ENCODE measurements around the gene PKMYT1.

PKMYT1 gene

DNA sequence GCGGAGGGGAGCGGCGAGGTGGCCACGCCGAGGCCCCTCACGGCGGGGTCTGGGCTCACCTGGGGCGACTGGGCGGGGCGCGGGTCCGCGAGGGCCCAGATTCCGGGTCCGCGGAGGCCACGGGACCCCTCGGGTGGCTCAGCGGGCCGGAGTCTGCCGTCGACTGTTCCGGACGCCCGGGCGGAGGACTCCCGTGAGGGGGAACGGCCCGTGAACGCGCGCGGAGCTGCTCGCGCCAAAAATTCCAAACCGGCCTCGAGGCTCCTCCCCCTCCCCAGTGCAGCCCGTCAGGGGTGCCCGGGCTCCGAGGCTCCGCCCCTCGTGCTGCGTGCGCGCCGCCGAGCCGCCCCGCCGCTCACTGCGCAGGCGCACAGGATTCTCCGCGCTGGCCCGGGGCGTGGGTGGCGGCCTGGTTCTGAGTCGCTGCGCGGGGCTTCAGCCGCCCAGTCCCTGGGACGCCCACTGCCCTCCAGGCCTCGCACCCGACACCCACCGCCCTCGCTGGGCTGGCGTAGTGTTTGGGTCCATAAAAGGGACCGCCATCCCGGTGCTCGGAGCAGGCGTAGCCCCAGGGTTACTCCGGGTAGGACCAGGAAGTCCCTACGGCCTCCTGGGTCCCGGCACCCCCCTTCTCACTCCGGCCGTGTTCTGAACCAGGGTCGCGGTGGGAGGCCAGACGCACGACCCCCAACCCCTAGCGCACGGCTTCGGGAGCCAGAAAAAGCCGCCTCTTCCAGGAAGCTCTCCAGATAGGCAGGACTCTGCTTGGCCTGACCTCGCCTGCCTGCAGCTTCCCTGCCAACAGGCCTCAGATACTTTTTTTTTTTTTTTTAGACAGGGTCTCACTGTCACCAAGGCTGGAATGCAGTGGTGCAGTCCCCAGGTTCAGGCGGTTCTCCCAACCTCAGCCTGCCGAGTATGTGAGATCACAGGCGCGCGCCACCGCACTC is at the start of gene PKMYT1:
Gene PKMYT1, minus strand, starts transcription at position 220 of the 950 bp plus-strand sequence. CDS start 789 bp downstream, outside the sequence.
- Histone ChIP-seq H3K9ac (ENCODE audit: low read length) (peak within 1 kb of the TSS; percentile 98), H3K4me1 (ENCODE audit: control insufficient read depth, insufficient read depth, low read length) (peaks cover 2% of the 10 kb centered on the region), H3K4me3 (ENCODE audit: low read length) (peak within 1 kb of the TSS; percentile 98)

DNA sequence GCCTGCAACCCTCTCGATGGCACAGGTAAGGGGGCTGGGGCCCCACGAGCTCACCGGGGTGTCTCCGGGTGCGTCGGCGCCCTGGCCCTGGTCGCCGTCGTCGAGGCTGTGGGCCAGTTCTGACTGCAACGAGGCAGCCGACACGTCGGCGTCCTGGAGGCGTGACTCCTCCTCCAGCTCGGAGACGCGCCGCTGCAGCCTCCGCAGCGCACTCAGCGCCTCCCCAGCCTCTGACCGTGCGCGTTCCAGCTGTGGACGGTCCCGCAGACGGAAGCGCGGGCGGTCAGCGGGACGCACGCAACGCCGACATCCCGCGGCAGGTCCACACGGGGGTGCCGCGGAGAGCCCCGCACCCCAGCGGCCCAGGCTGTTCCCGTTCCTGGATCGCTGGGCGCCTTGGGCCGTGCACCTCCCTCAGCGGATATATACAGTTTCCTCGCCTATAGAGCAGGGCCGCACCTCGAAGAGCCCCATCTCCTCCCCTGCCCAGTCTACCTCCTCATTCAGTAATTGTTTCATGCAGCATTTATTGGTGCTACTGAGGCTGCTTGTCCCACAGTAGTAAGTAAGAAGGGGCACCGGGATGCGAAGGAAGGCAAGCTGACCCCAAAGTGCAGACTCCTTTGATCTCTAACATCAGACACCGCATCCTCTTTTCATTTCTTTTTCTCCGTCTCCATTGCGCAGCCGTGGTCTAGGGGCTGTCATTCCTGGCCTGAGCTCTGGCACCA is 49.4 kb upstream of the PKMYT1 start:
- no peak overlapping the region for H3K9ac ChIP-seq (ENCODE audit: low read length)
- no peak overlapping the region for H3K4me3 ChIP-seq (ENCODE audit: low read length)
- H3K36me3 ChIP-seq (ENCODE audit: control insufficient read depth, insufficient read depth, low read length): peaks cover 4% of the 10 kb centered on the region
- peaks cover 13% of the 10 kb centered on the region for H3K27me3 ChIP-seq (ENCODE audit: control insufficient read depth, insufficient read depth, low read length)
- H3K4me1 ChIP-seq (ENCODE audit: control insufficient read depth, insufficient read depth, low read length): peaks cover 5% of the 10 kb centered on the region
- no peak overlapping the region for H3K27ac ChIP-seq (ENCODE audit: low read depth, low read length)

More for the DNA sequence above, at the start of gene PKMYT1:
- H3K36me3 ChIP-seq (ENCODE audit: control insufficient read depth, insufficient read depth, low read length): no peaks in the 10 kb centered on the region
- H3K27ac ChIP-seq (ENCODE audit: low read depth, low read length): peak within 1 kb of the TSS; percentile 88
- H3K27me3 ChIP-seq (ENCODE audit: control insufficient read depth, insufficient read depth, low read length): no peaks in the 10 kb centered on the region

DNA sequence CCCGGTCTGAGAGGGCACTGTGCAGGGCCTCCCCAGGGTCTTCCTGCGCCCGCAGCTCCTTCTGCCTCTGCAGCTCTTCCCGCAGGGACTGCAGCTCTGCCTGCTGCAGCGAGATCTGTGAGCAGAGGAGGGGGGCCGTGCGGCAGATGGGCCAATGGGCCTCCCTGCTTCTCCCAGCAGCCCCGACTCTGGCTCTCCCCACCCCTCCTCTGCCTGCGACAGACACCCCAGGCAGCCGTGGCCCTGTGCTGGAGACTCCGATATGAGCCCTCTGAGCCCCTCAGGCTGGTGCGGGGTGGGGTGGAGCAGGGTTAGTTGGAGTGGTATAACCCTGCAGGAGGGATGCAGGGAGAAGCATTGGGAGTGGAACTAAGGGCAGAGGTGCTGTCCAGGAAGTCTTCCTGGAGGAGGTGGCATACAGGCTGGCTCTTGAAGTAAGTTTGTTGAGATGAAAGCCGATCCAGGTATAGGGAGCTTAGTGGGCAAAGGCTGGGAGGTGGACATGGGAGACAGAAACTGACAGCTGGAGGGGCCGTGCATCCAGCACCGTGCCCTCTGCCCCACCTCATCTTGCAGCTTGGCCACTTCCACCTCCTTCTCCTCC is 48.6 kb upstream of the PKMYT1 start:
- Histone ChIP-seq H3K36me3 (ENCODE audit: control insufficient read depth, insufficient read depth, low read length) (peaks cover 4% of the 10 kb centered on the region), H3K9ac (ENCODE audit: low read length) (no peak overlapping the region)

DNA sequence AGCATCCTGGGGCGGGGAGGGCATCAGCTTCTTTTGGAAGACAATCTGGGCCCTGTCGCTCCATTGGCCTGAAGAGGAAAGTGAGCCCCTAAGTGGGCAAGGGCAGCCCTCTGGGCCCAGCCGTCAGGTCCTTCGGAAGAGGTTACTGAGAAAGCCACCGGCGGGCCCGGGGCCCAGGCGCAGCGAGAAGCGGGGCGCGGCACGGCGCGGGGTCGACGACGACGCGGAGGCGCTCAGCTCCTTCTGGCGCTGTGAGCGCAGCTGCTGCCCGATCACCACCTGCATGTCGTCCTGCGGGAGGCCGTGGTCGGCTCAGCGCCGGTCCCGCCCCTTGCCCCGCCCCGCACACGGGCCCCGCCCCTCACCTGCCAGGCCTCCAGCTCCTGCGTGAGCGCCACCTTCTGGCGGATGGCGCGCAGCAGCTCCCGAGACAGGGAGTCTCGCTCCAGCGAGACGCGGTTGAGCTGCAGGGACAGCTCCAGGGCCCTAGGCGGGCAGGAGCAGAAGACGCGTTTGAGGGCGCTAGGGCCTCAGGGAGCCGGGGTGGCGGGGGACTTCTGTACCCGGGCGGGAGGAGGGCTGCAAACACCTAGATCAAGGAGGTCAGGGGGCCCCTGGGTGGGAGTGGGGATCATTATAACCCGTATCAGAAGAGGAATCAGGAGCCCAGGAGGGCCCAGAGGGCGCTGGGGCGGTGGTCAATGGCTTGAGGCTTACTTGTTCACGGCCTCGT is 47.9 kb upstream of the PKMYT1 start:
- Histone ChIP-seq H3K27me3 (ENCODE audit: control insufficient read depth, insufficient read depth, low read length) (peaks cover 13% of the 10 kb centered on the region), H3K36me3 (ENCODE audit: control insufficient read depth, insufficient read depth, low read length) (peaks cover 4% of the 10 kb centered on the region), H3K27ac (ENCODE audit: low read depth, low read length) (no peak overlapping the region), H3K4me3 (ENCODE audit: low read length) (no peak overlapping the region), H3K9ac (ENCODE audit: low read length) (no peak overlapping the region), H3K4me1 (ENCODE audit: control insufficient read depth, insufficient read depth, low read length) (peaks cover 5% of the 10 kb centered on the region)

More for the DNA sequence above, 48.6 kb upstream of the PKMYT1 start:
- no peak overlapping the region for H3K27ac ChIP-seq (ENCODE audit: low read depth, low read length)
- peaks cover 5% of the 10 kb centered on the region for H3K4me1 ChIP-seq (ENCODE audit: control insufficient read depth, insufficient read depth, low read length)
- peaks cover 13% of the 10 kb centered on the region for H3K27me3 ChIP-seq (ENCODE audit: control insufficient read depth, insufficient read depth, low read length)
- H3K4me3 ChIP-seq (ENCODE audit: low read length): no peak overlapping the region

DNA sequence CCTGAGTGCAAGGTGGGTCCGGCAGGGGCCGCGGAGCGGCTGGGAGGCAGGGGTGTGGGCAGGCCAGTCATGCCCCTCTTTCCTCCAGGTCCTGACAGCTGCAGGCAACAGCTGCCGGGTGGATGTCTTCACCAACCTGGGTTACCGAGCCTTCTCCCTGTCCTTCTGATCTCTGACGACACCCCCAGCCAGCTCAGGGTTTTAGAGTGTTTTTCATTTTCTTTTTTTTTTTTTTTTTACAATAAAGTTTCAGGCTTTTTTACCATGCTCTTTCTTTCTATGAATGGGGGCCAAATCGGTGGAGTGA is 47.2 kb upstream of the PKMYT1 start:
- Histone ChIP-seq H3K27me3 (ENCODE audit: control insufficient read depth, insufficient read depth, low read length) (peaks cover 13% of the 10 kb centered on the region), H3K9ac (ENCODE audit: low read length) (no peak overlapping the region), H3K4me1 (ENCODE audit: control insufficient read depth, insufficient read depth, low read length) (peaks cover 10% of the 10 kb centered on the region), H3K4me3 (ENCODE audit: low read length) (no peak overlapping the region), H3K27ac (ENCODE audit: low read depth, low read length) (no peak overlapping the region), H3K36me3 (ENCODE audit: control insufficient read depth, insufficient read depth, low read length) (peaks cover 4% of the 10 kb centered on the region)

DNA sequence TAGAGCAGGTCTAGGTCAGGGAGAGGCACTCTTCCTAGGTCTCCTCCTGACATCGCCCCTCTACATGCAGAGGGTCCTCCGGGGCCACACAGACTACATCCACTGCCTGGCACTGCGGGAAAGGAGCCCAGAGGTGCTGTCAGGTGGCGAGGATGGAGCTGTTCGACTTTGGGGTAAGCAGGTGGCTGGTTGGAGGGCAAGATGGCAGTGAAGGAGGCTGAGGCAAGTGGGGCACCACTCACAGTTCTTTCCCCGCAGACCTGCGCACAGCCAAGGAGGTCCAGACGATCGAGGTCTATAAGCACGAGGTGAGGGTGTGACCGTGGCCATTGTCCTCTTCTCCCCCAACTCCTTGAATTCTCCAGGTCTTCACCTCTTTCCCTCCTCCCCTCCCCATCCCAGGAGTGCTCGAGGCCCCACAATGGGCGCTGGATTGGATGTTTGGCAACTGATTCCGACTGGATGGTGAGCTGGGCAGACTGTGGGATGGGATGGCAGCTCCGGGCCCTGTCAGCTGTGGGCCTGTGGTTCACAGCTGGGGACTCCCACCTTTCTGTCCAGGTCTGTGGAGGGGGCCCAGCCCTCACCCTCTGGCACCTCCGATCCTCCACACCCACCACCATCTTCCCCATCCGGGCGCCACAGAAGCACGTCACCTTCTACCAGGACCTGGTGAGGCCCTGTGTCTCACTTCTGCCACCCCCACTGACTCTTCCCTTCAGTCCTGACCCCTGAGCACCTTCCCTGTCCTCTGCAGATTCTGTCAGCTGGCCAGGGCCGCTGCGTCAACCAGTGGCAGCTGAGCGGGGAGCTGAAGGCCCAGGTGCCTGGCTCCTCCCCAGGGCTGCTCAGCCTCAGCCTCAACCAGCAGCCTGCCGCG is 46.6 kb upstream of the PKMYT1 start:
- Histone ChIP-seq H3K4me1 (ENCODE audit: control insufficient read depth, insufficient read depth, low read length) (peaks cover 14% of the 10 kb centered on the region), H3K36me3 (ENCODE audit: control insufficient read depth, insufficient read depth, low read length) (peaks cover 4% of the 10 kb centered on the region), H3K9ac (ENCODE audit: low read length) (no peak overlapping the region), H3K27ac (ENCODE audit: low read depth, low read length) (no peak overlapping the region), H3K4me3 (ENCODE audit: low read length) (no peak overlapping the region), H3K27me3 (ENCODE audit: control insufficient read depth, insufficient read depth, low read length) (peaks cover 13% of the 10 kb centered on the region)

DNA sequence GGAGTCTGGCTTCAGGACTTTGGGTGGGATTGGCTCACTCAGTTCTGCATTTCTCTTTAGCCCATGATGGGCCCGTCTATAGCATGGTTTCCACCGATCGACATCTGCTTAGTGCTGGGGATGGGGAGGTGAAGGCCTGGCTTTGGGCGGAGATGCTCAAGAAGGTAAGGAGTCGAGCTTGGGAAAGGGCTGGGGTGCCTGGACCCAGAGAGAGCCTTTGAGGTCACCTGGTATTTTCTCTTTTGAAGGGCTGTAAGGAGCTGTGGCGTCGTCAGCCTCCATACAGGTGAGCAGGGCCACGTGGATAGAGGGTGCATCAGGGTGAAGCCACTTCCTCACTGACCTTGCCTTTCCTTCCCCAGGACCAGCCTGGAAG is 45.7 kb upstream of the PKMYT1 start:
- Histone ChIP-seq H3K4me1 (ENCODE audit: control insufficient read depth, insufficient read depth, low read length) (peaks cover 16% of the 10 kb centered on the region), H3K27me3 (ENCODE audit: control insufficient read depth, insufficient read depth, low read length) (peaks cover 11% of the 10 kb centered on the region), H3K9ac (ENCODE audit: low read length) (no peak overlapping the region), H3K27ac (ENCODE audit: low read depth, low read length) (no peak overlapping the region), H3K4me3 (ENCODE audit: low read length) (no peak overlapping the region), H3K36me3 (ENCODE audit: control insufficient read depth, insufficient read depth, low read length) (peaks cover 4% of the 10 kb centered on the region)

DNA sequence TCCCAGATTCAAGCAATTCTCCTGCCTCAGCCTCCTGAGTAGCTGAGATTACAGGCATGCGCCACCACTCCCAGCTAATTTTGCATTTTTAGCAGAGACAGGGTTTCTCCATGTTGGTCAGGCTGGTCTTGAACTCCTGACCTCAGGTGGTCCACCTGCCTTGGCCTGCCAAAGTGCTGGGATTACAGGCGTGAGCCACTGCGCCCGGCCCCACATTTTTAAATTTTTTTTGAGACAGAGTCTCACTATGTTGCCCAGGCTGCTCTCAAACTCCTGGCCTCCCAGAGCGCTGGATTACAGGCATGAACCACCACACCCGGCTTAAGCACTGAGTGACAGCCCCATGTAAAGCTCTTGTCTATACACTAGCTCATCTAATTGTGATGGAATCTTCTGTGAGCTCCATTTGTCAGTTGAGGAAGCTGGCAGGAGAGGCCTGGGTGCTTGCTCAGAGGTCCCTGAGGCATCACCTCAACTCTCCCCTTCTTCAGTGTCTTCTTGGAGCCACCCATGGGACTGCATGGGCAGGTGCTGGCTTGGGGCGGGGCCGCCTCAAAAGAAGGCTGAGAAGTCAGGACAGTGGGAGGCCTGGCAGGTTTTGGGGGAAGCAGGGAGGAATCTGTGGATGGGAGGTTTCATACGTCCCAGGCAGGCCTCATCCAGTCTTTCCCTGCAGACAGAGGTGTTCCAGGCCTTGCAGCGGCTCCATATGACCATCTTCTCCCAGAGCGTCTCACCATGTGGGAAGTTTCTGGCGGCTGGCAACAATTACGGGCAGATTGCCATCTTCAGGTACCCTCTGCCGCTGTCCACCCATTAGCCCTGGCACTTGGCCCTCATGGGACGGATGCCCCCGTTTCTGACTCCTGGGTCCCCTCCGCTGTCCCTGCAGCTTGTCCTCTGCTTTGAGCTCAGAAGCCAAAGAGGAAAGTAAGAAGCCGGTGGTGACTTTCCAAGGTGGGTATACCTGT is 45.1 kb upstream of the PKMYT1 start:
- Histone ChIP-seq H3K27ac (ENCODE audit: low read depth, low read length) (no peak overlapping the region), H3K36me3 (ENCODE audit: control insufficient read depth, insufficient read depth, low read length) (peaks cover 4% of the 10 kb centered on the region), H3K27me3 (ENCODE audit: control insufficient read depth, insufficient read depth, low read length) (peaks cover 11% of the 10 kb centered on the region), H3K4me3 (ENCODE audit: low read length) (no peak overlapping the region), H3K9ac (ENCODE audit: low read length) (no peak overlapping the region), H3K4me1 (ENCODE audit: control insufficient read depth, insufficient read depth, low read length) (peaks cover 16% of the 10 kb centered on the region)

DNA sequence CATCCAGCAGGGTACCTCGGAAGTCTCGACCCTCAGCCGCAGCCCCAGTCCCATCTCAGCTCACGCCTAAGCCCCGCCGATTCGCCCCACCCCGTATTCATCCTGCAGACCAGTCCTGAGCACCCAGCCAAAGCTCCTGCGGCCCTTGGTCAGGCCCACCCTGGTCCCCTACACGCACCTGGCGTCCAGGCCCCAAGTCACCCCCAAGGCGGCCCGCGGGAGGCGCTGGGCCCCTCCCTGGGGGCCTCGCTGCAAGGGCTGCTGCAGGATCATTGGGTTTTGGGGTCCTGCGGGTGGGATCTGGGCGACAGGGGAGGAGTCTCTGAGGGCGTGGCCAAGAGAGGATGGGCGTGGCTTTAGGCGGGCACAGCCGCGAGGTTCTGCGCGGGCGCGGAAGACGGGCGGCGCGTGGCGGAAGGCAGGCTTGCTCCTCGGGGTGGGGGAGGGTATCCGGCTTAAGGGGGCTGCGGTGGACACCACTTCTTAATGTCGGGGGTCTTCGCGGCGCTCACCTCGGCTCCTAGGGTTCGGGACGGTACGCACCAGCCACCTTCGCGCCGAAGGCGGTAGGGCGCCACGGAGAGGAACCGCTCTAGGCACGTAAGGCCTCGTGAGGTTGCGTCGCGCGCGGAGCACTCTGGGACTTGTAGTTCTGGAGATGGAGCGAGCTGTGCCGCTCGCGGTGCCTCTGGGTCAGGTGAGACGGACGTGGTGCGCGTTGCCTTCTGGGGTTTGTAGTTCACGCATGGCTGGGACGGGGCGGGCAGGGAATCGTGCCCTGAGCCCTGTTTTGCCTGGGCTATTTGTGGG is 43.6 kb upstream of the PKMYT1 start, which contains the start of the genes HCFC1R1 and THOC6:
Gene HCFC1R1, minus strand, starts transcription at position 274 of the 810 bp plus-strand sequence. Its CDS starts 1 bp downstream, at position 273.
Gene THOC6, plus strand, starts transcription at position 367 of the 810 bp plus-strand sequence. Its CDS starts 292 bp downstream, at position 659.
- Histone ChIP-seq H3K4me1 (ENCODE audit: control insufficient read depth, insufficient read depth, low read length) (peaks cover 16% of the 10 kb centered on the region), H3K27me3 (ENCODE audit: control insufficient read depth, insufficient read depth, low read length) (peaks cover 4% of the 10 kb centered on the region)

DNA sequence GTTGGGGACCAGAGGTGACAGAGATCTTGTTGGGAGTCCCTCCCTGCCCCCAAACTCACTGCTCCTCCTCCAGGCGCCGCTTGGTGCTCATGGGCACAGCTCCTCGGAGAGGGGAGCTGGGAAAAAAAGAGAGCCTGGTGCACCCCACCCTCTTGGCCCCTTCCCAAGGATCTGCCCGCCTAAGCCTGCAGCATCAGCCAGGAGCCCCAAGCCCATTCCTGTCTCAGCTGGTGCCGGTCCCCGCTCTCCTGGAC is 43.1 kb upstream of the PKMYT1 start:
- H3K36me3 ChIP-seq (ENCODE audit: control insufficient read depth, insufficient read depth, low read length): no peaks in the 10 kb centered on the region
- H3K4me1 ChIP-seq (ENCODE audit: control insufficient read depth, insufficient read depth, low read length): peaks cover 14% of the 10 kb centered on the region
- H3K9ac ChIP-seq (ENCODE audit: low read length): peak overlapping the region; percentile 1
- H3K27ac ChIP-seq (ENCODE audit: low read depth, low read length): peak overlapping the region; percentile 94
- no peaks in the 10 kb centered on the region for H3K27me3 ChIP-seq (ENCODE audit: control insufficient read depth, insufficient read depth, low read length)
- H3K4me3 ChIP-seq (ENCODE audit: low read length): peak overlapping the region; percentile 76

More for the DNA sequence above, 43.6 kb upstream of the PKMYT1 start, which contains the start of the genes HCFC1R1 and THOC6:
- Histone ChIP-seq H3K9ac (ENCODE audit: low read length) (peak within 1 kb of the TSS; percentile 59), H3K36me3 (ENCODE audit: control insufficient read depth, insufficient read depth, low read length) (peaks cover 2% of the 10 kb centered on the region), H3K4me3 (ENCODE audit: low read length) (peak within 1 kb of the TSS; percentile 76), H3K27ac (ENCODE audit: low read depth, low read length) (peak within 1 kb of the TSS; percentile 94)
